Hematopoietic multipotent progenitor cell treated with erythropoietin and hydrocortisone succinate and interleukin-3 and kit ligand, for 15 days (in vitro differentiated cells): ENCODE results near the gene PRKG1.

Experiments
- DNase-seq: peaks from one replicate; pipeline ENCODE4 v3.0.0-alpha.2; 2015; ENCODE audit warnings: low spot score

PRKG1 gene

GRCh38 chr10:51879238-51879637 is 805.0 kb downstream of the PRKG1 start:
- DNase-seq, result no peak

- no peak for DNase-seq
Observed at GRCh38 chr10:51881213-51881612, 806.9 kb downstream of the PRKG1 start.

- DNase-seq, result no peak
Observed at GRCh38 chr10:51886438-51887068, 812.3 kb downstream of the PRKG1 start.

DNA sequence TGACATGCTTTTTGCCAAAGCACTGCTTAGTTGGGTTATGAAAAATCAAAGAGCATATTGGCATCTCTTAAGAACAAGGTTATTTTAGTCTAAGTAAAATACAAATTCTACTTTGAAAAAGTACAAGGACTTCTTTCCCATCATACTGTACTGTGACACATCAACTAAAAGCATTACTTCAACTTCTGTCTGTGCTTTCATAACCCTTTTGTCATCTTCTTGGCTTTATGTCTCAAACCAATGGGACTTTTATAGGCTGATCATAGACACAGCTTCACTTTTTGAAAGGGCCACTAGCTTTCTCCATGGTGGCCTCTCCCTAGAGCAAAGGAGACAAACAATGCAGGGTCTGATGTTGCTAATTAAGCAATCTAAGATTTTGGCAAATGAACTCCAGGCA is 814.0 kb downstream of the PRKG1 start:
- no peak for DNase-seq

DNA sequence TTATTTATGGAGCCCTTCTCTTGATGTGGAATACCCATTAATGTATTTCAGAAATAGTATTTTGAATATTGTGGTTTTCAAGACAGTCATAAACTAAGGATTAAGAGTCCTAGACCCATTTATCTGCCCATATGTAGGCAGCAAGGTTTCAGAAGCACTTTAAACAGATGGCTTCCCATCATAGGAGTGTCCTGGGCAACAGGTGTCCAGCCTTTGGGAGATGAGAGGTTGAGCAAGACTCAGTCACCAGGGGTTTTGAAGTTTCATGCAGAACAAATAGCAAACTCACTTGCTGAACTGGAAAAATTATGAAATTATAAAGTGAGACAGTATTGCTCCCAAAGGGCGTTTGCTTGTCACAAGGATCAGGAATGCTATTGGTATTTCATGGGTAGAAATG is 818.0 kb downstream of the PRKG1 start:
- no peak for DNase-seq

- DNase-seq, result no peak
Observed at GRCh38 chr10:51892965-51893658, 818.8 kb downstream of the PRKG1 start.

DNA sequence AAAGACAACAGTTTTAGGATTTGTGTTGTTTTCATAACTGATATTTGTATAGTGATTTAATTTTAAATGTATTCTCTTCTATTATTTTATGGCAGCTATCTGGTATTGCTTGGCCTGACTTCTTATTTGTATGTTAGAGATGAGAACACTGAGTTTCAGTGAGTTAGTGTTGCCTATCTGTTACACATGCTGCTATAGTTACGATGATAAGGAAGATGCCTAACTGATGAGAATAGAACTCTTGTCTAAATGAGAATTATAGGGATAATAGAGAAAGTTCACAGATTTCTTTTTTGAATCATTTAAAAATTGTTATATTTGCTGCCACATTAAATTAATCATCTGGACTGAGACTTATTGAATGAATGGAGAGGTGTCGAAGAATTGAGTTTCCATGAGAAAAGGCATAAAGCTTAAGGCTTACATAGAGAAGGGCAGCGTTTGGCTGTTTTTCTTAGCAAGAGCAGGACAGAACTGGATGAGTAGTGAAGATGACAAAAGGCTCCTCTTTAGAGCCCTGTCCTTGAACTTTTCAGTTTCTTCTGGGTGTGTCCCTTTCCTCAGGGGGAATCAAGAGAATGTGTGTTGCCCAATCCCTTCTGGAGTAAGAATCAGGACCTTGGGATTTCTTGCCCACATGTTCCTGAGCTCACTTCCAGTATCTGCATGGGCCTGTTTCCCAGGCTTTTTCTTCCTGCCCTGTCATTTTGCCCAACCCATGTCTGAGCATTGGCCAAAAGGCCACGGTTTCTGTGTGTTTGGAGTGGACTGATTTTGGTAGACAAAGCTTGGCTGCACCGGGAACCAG is 820.7 kb downstream of the PRKG1 start:
- DNase-seq, result no peak

DNA sequence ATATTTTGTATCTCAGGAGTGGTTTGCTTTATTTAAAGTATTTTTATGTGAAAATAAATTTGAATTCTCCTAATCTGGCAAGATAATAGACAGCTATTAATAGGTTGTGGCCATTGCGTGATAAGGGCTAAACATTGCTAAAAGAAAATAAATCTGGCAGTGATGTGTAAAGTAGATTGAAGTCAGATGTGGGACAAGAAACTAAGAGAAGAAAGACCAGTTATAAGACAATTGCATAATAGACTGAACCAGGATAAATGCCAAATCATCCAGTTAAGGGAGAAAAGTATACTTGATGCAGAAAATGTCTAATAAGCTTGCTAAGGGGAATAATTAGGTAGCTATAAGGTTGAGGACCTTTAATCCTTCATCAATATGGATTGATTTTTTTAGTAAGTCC is 822.6 kb downstream of the PRKG1 start:
- DNase-seq, result no peak

GRCh38 chr10:51897560-51897959 is 823.3 kb downstream of the PRKG1 start:
- DNase-seq, result no peak

- DNase-seq, result no peak
Observed at GRCh38 chr10:51900180-51900579, 825.9 kb downstream of the PRKG1 start.

GRCh38 chr10:51903675-51904074 is 829.4 kb downstream of the PRKG1 start:
- DNase-seq, result no peak

DNA sequence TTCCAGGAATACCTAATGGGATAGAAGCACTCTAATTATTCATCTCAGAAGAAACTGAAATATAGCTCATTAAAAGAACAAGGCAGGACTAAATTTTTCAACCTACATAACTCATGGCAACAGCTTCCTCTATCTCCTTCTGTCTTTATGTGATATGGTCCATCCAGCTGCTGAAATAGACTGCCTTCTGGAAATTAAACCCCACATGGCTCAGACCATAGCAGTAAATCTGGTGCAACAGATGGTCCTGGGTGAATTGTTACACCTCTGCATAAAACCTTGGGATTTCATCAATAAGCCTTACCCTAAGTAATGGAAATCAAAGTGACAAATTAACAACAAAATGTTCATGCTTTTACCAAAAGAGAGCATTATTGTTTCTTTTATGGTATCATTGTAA is 830.7 kb downstream of the PRKG1 start:
- no peak for DNase-seq

DNA sequence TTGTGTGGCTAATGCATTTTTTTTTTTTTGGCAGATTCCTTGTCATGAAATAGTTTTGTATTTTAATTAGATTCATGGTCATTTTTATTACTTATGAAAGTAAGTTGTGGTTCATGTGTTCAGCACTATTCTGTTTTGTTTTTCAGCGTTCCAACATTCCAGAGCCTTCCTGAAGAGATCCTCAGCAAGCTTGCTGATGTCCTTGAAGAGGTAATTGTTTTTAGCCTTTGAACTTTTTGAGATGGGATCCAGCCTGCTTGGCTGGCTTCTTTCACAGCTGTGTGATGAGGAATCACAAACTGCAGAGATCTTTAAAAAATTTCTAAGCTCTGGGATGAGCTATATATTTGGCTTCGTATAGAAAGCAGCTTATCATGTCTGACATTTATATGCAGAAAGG is 833.1 kb downstream of the PRKG1 start:
- no peak for DNase-seq

DNA sequence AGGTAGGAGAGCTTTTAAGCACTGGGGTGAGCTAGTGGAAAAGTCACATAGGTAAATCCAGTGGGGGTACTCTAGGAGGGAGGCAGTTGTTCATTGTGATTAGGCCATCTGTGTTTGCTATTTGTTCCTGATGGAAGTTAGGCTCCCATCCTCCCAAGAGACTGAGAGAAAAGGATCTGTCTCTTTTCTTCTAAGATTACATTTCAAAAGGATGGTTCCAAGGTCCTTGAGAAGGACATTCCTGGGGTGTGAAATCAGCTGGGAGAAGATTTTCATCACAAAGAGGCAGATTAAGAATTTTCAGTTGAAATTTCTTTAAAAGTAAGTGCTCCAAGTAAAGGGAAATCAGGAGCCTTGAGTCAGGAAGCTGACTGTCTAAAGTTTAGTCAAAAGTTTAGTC is 835.9 kb downstream of the PRKG1 start:
- no peak for DNase-seq

- DNase-seq, result no peak
Observed at GRCh38 chr10:51910596-51910995, 836.3 kb downstream of the PRKG1 start.

DNA sequence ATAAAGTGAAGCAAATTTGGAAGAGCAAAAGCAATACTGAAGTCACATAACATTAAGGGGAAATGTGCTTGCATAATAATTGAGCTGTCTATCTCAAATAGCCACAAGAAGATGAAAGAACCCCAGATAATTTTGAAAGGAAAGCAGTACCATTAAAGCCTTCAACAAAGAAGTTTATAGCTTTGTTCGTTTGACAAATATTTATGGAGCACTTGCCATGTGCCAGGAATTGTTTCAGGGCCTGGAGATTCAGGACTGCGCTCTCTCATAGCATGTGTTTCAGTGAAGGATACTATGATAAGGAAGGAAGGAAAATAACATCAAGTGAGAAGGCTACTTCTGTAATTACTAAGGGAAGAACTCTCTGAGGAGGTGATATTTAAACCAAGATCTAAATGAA is 837.4 kb downstream of the PRKG1 start:
- no peak for DNase-seq

- DNase-seq, result no peak
Observed at GRCh38 chr10:51915031-51915542, 840.8 kb downstream of the PRKG1 start.

DNA sequence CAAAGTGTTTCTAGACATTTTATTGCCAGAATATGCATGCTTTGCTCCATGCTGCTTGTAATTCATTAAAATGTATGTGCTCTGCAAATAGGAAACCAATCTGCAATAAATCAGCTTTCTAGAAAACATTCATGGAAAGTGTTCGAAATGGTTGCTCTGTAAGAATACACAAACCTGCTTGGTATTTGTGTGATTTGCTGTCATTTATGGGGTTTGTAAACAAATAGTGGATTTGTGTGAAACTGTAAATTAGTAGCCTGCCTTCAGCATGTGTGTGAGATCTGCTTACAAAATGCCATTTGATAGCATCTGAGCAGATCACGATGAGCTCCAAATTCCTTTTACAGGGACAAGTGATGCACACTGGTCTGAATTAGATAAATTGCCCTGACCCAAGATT is 844.2 kb downstream of the PRKG1 start:
- no peak for DNase-seq

GRCh38 chr10:51918884-51919325 is 844.6 kb downstream of the PRKG1 start:
- no peak for DNase-seq

DNA sequence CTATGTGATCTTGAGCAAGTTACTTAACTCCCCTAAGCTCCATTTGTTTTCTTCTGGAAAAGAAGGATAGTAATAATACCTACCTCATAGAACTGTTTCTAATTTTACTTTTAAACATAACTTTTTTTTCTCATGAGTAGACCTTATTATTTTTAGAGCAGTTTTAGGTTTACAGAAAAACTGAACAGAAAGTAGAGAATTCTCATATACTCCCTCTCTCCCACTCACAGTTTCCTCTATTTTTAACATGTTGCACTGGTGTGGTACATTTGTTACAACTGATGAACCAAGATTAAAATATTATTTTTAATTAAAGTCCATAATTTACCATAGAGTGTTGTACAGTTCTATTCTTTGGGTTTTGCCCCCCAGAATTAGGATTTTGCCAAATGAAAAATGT is 846.4 kb downstream of the PRKG1 start:
- no peak for DNase-seq

GRCh38 chr10:51924359-51924758 is 850.1 kb downstream of the PRKG1 start:
- DNase-seq, result no peak

- DNase-seq, result no peak
Observed at GRCh38 chr10:51926337-51926736, 852.0 kb downstream of the PRKG1 start.

GRCh38 chr10:51928162-51928561 is 853.9 kb downstream of the PRKG1 start:
- no peak for DNase-seq
